Fibroblast of lung (primary cell): Measurements from ENCODE around the gene STPG4. TPM values are rescaled to one million over a fixed set of nuclear protein-coding genes. Genes with fewer than 3 reads are reported as not detected.

Experiments
- DNase-seq, 2 donors: peaks; one replicate each; pipeline versions ENCODE4 v3.0.0 to v3.0.0-alpha.2; 2010; ENCODE audit warnings: low read depth in 2 of 2
- H2AFZ ChIP-seq: 2 replicates; pipeline ENCODE4 v1.5.1; 2012; ENCODE audit warnings: low read length, control low read depth, inconsistent platforms
- H3K27ac ChIP-seq: 2 replicates; pipeline ENCODE4 v1.5.1; 2011; ENCODE audit warnings: low read length, control low read depth; ENCODE audit not compliant: insufficient read depth
- H3K27me3 ChIP-seq: 2 replicates; pipeline ENCODE4 v1.5.1; 2011; ENCODE audit warnings: mild to moderate bottlenecking, low read length; ENCODE audit not compliant: control insufficient read depth, insufficient read depth
- H3K36me3 ChIP-seq: 2 replicates; pipeline ENCODE4 v1.5.1; 2011; ENCODE audit warnings: low read length; ENCODE audit not compliant: control insufficient read depth, insufficient read depth
- H3K4me1 ChIP-seq: 2 replicates; pipeline ENCODE4 v1.5.1; 2011; ENCODE audit warnings: low read length; ENCODE audit not compliant: control insufficient read depth, insufficient read depth; ENCODE audit errors: extremely low read depth
- H3K4me2 ChIP-seq: 2 replicates; pipeline ENCODE4 v1.5.1; 2011; ENCODE audit warnings: low read length, control low read depth; ENCODE audit not compliant: insufficient read depth; ENCODE audit errors: extremely low read depth
- H3K4me3 ChIP-seq, 4 experiments: fragments of 200-600 bp in 1 of 4; sonication (generic) in 1 of 4; replicated peaks in 1 of 4; 2 replicates each; pipeline ENCODE4 v1.5.1; 2011 to 2016; ENCODE audit warnings: low read length in 4 of 4, low read depth in 3 of 4, mild to moderate bottlenecking in 3 of 4, control low read depth in 2 of 4, inconsistent platforms in 1 of 4, mixed read lengths in 1 of 4; ENCODE audit not compliant: insufficient read depth in 1 of 4; ENCODE audit errors: control extremely low read depth in 1 of 4
- H3K79me2 ChIP-seq: 2 replicates; pipeline ENCODE4 v1.5.1; 2012; ENCODE audit warnings: mild to moderate bottlenecking, low read length, inconsistent platforms; ENCODE audit not compliant: control insufficient read depth, insufficient read depth
- H3K9ac ChIP-seq: 2 replicates; pipeline ENCODE4 v1.5.1; 2011; ENCODE audit warnings: mild to moderate bottlenecking, low read length, control low read depth; ENCODE audit not compliant: insufficient read depth
- H3K9me3 ChIP-seq: 2 replicates; pipeline ENCODE4 v1.5.1; 2012; ENCODE audit warnings: low read depth, low read length; ENCODE audit not compliant: control insufficient read depth, insufficient read depth
- H4K20me1 ChIP-seq: 2 replicates; pipeline ENCODE4 v1.5.1; 2011; ENCODE audit warnings: low read length; ENCODE audit not compliant: control insufficient read depth, insufficient read depth; ENCODE audit errors: extremely low read depth
- EZH2 ChIP-seq: IDR thresholded peaks from 2 replicates; pipeline ENCODE4 v1.5.1; 2012; ENCODE audit warnings: low read length, control low read depth, mild to moderate bottlenecking; ENCODE audit errors: missing control alignments
- polyA plus RNA-seq, 2 donors: library from polyadenylated mRNA; depleted of rRNA in 1 of 2; stranded (reverse) in 1 of 2; unstranded in 1 of 2; fragments of >200 nt; gene quantifications; 2 replicates each; pipeline ENCODE4 v1.2.1, GENCODE V29; 2011 to 2012; ENCODE audit warnings: missing spikeins in 1 of 2
- total RNA-seq: library from RNA; depleted of rRNA; stranded (reverse); fragments of >200 nt; gene quantifications from 2 replicates; pipeline ENCODE4 v1.2.1, GENCODE V29; 2014
- TF ChIP-seq, protein P1 (sequence below), 2 donors: IDR thresholded peaks in 1 of 2; conservative IDR thresholded peaks in 1 of 2; 1 replicate in 1 of 2; 2 replicates in 1 of 2; pipeline ENCODE4 v1.5.1; 2011 to 2012; ENCODE audit warnings: low read length in 2 of 2, control low read depth in 1 of 2, inconsistent platforms in 1 of 2, low read depth in 1 of 2, mild to moderate bottlenecking in 1 of 2

STPG4 gene
- total and polyA plus RNA-seq, 2 donors (not counting 1 experiment from before 2014, with no cell fraction given), result 0.33 TPM; not detected in 1

DNA sequence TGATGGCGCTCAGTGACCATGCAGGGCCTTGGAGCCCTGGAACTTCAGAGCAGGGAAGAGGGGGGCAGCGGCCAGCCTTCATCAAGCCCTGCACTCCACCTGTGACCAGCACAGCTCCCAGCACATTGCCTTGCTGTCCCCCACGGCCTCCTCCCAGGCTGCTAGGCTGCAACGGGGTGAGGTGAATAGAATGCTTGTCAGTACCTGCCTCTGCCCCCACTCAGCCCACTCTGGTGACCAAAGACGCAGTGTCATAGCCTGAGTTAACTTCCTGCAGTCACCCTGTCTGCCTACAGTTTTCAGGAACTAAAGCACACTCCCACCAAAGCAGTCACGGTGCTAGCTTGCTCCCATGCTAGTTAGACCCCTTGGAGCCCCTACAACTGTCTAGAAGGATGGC is 72.1 kb downstream of the STPG4 start:
- H3K36me3 ChIP-seq, result no peaks in the 10 kb centered on the region
- peaks cover 12% of the 10 kb centered on the region for H3K4me1 ChIP-seq
- H3K9ac ChIP-seq, result no peak overlapping the region
- no peak for DNase-seq
- H4K20me1 ChIP-seq, result no peaks in the 10 kb centered on the region
- H3K4me2 ChIP-seq, result no peak overlapping the region
- no peak overlapping the region for H3K27ac ChIP-seq
- H3K27me3 ChIP-seq, result no peaks in the 10 kb centered on the region
- no peaks in the 10 kb centered on the region for H3K9me3 ChIP-seq
- no peak overlapping the region for H2AFZ ChIP-seq
- no peaks in the 10 kb centered on the region for H3K79me2 ChIP-seq
- H3K4me3 ChIP-seq, result no peak overlapping the region
- TF ChIP-seq, protein P1, sequence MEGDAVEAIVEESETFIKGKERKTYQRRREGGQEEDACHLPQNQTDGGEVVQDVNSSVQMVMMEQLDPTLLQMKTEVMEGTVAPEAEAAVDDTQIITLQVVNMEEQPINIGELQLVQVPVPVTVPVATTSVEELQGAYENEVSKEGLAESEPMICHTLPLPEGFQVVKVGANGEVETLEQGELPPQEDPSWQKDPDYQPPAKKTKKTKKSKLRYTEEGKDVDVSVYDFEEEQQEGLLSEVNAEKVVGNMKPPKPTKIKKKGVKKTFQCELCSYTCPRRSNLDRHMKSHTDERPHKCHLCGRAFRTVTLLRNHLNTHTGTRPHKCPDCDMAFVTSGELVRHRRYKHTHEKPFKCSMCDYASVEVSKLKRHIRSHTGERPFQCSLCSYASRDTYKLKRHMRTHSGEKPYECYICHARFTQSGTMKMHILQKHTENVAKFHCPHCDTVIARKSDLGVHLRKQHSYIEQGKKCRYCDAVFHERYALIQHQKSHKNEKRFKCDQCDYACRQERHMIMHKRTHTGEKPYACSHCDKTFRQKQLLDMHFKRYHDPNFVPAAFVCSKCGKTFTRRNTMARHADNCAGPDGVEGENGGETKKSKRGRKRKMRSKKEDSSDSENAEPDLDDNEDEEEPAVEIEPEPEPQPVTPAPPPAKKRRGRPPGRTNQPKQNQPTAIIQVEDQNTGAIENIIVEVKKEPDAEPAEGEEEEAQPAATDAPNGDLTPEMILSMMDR (conservative IDR thresholded peaks at IDR 0.05 in 1 of 2, IDR thresholded peaks at IDR 0.05 in 1 of 2; ENCODE audit: low read depth in 1 of 2, low read length in 2 of 2), result no peak
- no peak for TF ChIP-seq EZH2

DNA sequence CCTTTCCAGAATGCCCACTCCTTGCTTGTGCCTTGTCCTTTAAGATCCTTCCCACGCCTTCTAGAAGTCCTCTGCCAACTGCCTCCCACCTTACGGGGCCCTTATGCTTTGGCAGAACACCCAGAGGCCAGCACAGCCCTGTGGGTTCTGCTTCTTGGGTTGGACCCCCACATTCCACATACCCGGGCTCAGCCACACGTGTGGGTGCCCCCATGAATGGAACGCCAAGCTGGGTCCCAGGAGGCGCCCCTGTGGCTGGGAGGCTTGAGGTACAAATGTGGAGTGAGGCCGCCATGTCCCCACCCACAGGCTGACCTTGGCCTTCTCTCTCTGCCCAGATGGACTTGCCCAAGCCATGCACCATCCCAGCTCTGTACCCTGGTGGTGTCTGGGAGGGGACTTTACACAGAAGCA is 74.2 kb downstream of the STPG4 start:
- no peaks in the 10 kb centered on the region for H4K20me1 ChIP-seq

DNA sequence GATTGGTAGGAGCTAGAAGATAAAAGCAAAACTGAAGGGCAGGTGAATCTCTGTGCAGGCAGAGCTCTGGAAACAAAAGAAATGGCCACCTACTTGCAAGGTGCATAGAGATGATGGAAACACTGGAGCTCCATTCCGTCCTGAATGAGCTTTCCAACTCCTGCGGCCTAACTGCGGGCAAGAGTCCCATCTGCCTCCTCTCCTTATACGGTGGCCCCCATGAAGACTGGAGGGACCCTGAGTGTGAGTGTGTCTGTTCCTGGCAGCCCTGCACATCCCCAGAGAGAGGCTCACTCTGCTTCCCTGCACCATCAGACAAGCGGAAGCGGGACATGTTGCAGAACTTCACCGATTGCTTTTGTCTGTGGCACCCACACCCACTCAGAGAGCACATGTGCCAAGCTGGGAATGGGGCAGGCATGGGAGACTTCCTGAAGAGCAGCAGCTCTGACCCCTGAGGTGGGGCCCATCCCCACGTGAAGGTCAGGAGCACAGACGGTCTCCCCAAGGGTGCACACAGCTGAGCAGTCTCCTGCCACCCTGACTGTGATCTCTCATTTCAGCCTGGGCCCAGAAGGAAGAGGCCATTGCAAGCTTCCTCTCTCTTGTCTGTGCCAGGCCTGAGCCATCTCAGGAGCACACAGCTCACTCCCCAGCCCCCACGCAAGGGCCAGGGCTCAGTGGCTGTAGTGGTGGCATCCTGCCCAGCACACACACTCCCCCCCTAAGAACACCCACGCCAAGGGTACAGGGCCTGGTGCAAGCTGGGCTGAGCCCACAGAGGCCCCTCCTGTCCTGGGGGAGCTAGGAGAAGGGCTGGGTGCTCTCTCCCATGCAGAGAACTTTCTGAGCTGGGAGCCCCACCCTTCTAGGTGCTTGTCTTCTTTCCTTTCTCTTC is 75.3 kb downstream of the STPG4 start:
- H3K79me2 ChIP-seq, result no peaks in the 10 kb centered on the region
- DNase-seq, result no peak
- no peak for TF ChIP-seq EZH2
- TF ChIP-seq, protein P1 (conservative IDR thresholded peaks at IDR 0.05 in 1 of 2, IDR thresholded peaks at IDR 0.05 in 1 of 2; ENCODE audit: low read depth in 1 of 2, low read length in 2 of 2), result no peak
- H2AFZ ChIP-seq, result no peak overlapping the region
- H3K27ac ChIP-seq, result no peak overlapping the region
- H3K4me1 ChIP-seq, result peaks cover 25% of the 10 kb centered on the region
- no peak overlapping the region for H3K4me2 ChIP-seq
- no peaks in the 10 kb centered on the region for H3K36me3 ChIP-seq
- H3K9me3 ChIP-seq, result no peaks in the 10 kb centered on the region
- H3K27me3 ChIP-seq, result no peaks in the 10 kb centered on the region
- no peaks in the 10 kb centered on the region for H4K20me1 ChIP-seq
- no peak overlapping the region for H3K9ac ChIP-seq
- no peak overlapping the region for H3K4me3 ChIP-seq

More for the DNA sequence above, 74.2 kb downstream of the STPG4 start:
- no peak overlapping the region for H3K4me3 ChIP-seq
- no peaks in the 10 kb centered on the region for H3K79me2 ChIP-seq
- H3K27ac ChIP-seq, result no peak overlapping the region
- no peak for TF ChIP-seq EZH2
- TF ChIP-seq, protein P1 (conservative IDR thresholded peaks at IDR 0.05 in 1 of 2, IDR thresholded peaks at IDR 0.05 in 1 of 2; ENCODE audit: low read depth in 1 of 2, low read length in 2 of 2), result no peak
- no peaks in the 10 kb centered on the region for H3K36me3 ChIP-seq
- H3K9ac ChIP-seq, result no peak overlapping the region
- H3K27me3 ChIP-seq, result no peaks in the 10 kb centered on the region
- H3K4me2 ChIP-seq, result no peak overlapping the region
- H3K4me1 ChIP-seq, result peaks cover 24% of the 10 kb centered on the region
- no peak for DNase-seq
- no peaks in the 10 kb centered on the region for H3K9me3 ChIP-seq
- H2AFZ ChIP-seq, result no peak overlapping the region
